GM12878 (cell line): Measurements from ENCODE around the gene BLOC1S4. TPM values are rescaled to one million over a fixed set of nuclear protein-coding genes. Genes with fewer than 3 reads are reported as not detected.

Experiments used
- ATAC-seq: fragments of 200-7000 bp; cut with Tn5 transposase; 3 replicates; pipeline ENCODE4 v1.9.1; 2020; ENCODE audit warnings: mild to moderate bottlenecking, moderate library complexity
- BruUV-seq: library from RNA; stranded (reverse); fragments of 400-500 nt; replicated peaks from 2 replicates; lab custom pipeline; 2021; lab: Mats Ljungman, UMichigan
- CTCF ChIA-PET: fragments of 300-600 bp; sonication (Branson Sonifier 250); formaldehyde crosslinking; extraction: SDS; loops from one replicate; lab custom pipeline; 2021; ENCODE audit warnings: inconsistent platforms; lab: Yijun Ruan, JAX
- POLR2A ChIA-PET: fragments of 350-600 bp; formaldehyde crosslinking; extraction: SDS; loops from one replicate; lab custom pipeline; 2021; ENCODE audit warnings: inconsistent platforms; lab: Charles Lee
- RAD21 ChIA-PET: fragments of 300-600 bp; sonication (Branson Sonifier 250); formaldehyde crosslinking; loops from one replicate; lab custom pipeline; 2023; ENCODE audit warnings: antibody characterized with exemption; ENCODE audit not compliant: unreplicated experiment; lab: Charles Lee
- SMC1A ChIA-PET: fragments of 300-600 bp; sonication (Branson Sonifier 250); formaldehyde crosslinking; loops from one replicate; lab custom pipeline; 2023; ENCODE audit not compliant: unreplicated experiment, uncharacterized antibody; lab: Charles Lee
- DNase-seq: peaks from one replicate; pipeline ENCODE4 v3.0.0-alpha.2; 2011; ENCODE audit warnings: low read depth, low spot score
- FAIRE-seq: peaks from 3 replicates; lab custom pipeline; 2011; peaks lifted over from hg19 to GRCh38; lab: Jason Lieb, UNC
- H2AFZ ChIP-seq: 2 replicates; pipeline ENCODE4 v1.6.0; 2011; ENCODE audit warnings: low read depth, low read length, control low read depth; ENCODE audit not compliant: control insufficient read depth
- H3K27ac ChIP-seq: 2 replicates; pipeline ENCODE4 v1.5.1; 2011; ENCODE audit warnings: control low read depth; ENCODE audit not compliant: control insufficient read depth, insufficient read depth
- H3K27me3 ChIP-seq, 2 experiments: replicated peaks in 1 of 2; 2 replicates each; pipeline versions ENCODE4 v1.6.0 to v1.6.1; 2011; ENCODE audit warnings: low read length in 1 of 2; ENCODE audit not compliant: control insufficient read depth in 2 of 2, insufficient read depth in 2 of 2
- H3K36me3 ChIP-seq, 2 experiments: 2 replicates each; pipeline ENCODE4 v1.5.1; 2011; ENCODE audit warnings: low read length in 1 of 2; ENCODE audit not compliant: control insufficient read depth in 2 of 2, insufficient read depth in 2 of 2
- H3K4me1 ChIP-seq: 2 replicates; pipeline ENCODE4 v1.6.1; 2011; ENCODE audit warnings: mild to moderate bottlenecking, low read length, moderate library complexity, mixed read lengths; ENCODE audit not compliant: control insufficient read depth, insufficient read depth
- H3K4me2 ChIP-seq: 2 replicates; pipeline ENCODE4 v1.6.0; 2011; ENCODE audit warnings: control low read depth; ENCODE audit not compliant: control insufficient read depth, insufficient read depth
- H3K4me3 ChIP-seq: fragments of 200-600 bp; sonication (generic); 2 replicates; pipeline ENCODE4 v1.5.1; 2016
- H3K79me2 ChIP-seq: 2 replicates; pipeline ENCODE4 v1.6.0; 2011; ENCODE audit warnings: low read length; ENCODE audit not compliant: control insufficient read depth, insufficient read depth
- H3K9ac ChIP-seq: 2 replicates; pipeline ENCODE4 v1.8.0; 2011; ENCODE audit warnings: low read length, control low read depth, mixed read lengths; ENCODE audit not compliant: control insufficient read depth, insufficient read depth
- H3K9me3 ChIP-seq: replicated peaks from 3 replicates; pipeline ENCODE4 v1.5.1; 2011; ENCODE audit warnings: mild to moderate bottlenecking, low read length; ENCODE audit not compliant: control insufficient read depth, insufficient read depth
- H4K20me1 ChIP-seq: 2 replicates; pipeline ENCODE4 v1.6.0; 2011; ENCODE audit not compliant: control insufficient read depth, insufficient read depth
- BACH1 ChIP-seq: fragments of 450-650 bp; IDR thresholded peaks from 2 replicates; pipeline ENCODE4 v1.6.1; 2017; ENCODE audit warnings: mild to moderate bottlenecking, borderline replicate concordance
- BMI1 ChIP-seq: fragments of 450-650 bp; IDR thresholded peaks from 2 replicates; pipeline ENCODE4 v1.6.1; 2016; ENCODE audit warnings: mild to moderate bottlenecking, moderate library complexity, borderline replicate concordance
- LARP7 ChIP-seq: fragments of 450-650 bp; IDR thresholded peaks from 2 replicates; pipeline ENCODE4 v1.6.1; 2017; ENCODE audit warnings: mild to moderate bottlenecking
- SREBF1 ChIP-seq: IDR thresholded peaks from 2 replicates; pipeline ENCODE4 v1.6.1; 2012; ENCODE audit warnings: mild to moderate bottlenecking, low read length
- WRNIP1 ChIP-seq: IDR thresholded peaks from 2 replicates; pipeline ENCODE4 v1.6.1; 2011; ENCODE audit warnings: low read depth, low read length, improper control_type of control experiment, borderline replicate concordance
- WGBS: methylation state at CpG from one replicate; pipeline ENCODE4 v1.1.6; 2016; ENCODE audit warnings: low lambda C conversion rate; ENCODE audit not compliant: insufficient replicate concordance, insufficient coverage; ENCODE audit errors: missing lambda C conversion rate; 5-methylcytosine and 5-hydroxymethylcytosine counted together
- in situ Hi-C: fragments of 300-500 bp; cut with MboI; formaldehyde crosslinking; loops from 9 replicates; pipeline ENCODE4 v1.14.3; 2018; ENCODE audit warnings: mixed read lengths
- intact Hi-C: fragments of 100-400 bp; cut with micrococcal nuclease; formaldehyde crosslinking; loops from one replicate; pipeline ENCODE4 v1.14.2; 2022; ENCODE audit not compliant: unreplicated experiment
- polyA plus RNA-seq, 11 experiments: library from polyadenylated mRNA; depleted of rRNA in 4 of 11; unstranded in 6 of 11; stranded (reverse) in 5 of 11; fragments of >200 nt; fragmentation: Nextera tagmentation in 4 of 11; fragmentation: Illumina TruSeq in 1 of 11; extraction: Ambion mirVana in 4 of 11; extraction: Trizol in 1 of 11; gene quantifications; 1 replicate in 1 of 11; 2 replicates in 10 of 11; pipeline versions ENCODE4 v1.2.1 to v1.2.3, GENCODE V29; 2011 to 2016; ENCODE audit warnings: inconsistent platforms in 2 of 11, missing spikeins in 2 of 11, low read depth in 1 of 11
- total RNA-seq, 4 experiments: library from RNA; depleted of rRNA in 3 of 4; stranded (reverse); fragments of >200 nt in 3 of 4; fragmentation: Illumina TruSeq in 1 of 4; extraction: Trizol in 1 of 4; gene quantifications; 2 replicates each; pipeline versions ENCODE4 v1.2.1 to v1.2.3, GENCODE V29; 2013 to 2021
- TF ChIP-seq, protein P1 (sequence below): IDR thresholded peaks from 2 replicates; pipeline ENCODE4 v1.6.1; 2012; ENCODE audit warnings: low read depth, low read length, improper control_type of control experiment
- TF ChIP-seq, protein P2 (sequence below): fragments of 150-350 bp; IDR thresholded peaks from 2 replicates; pipeline ENCODE4 v1.6.1; 2014; ENCODE audit warnings: mild to moderate bottlenecking, low read depth, low read length
- TF ChIP-seq, protein P3 (sequence below): fragments of 450-650 bp; conservative IDR thresholded peaks from 2 replicates; pipeline ENCODE4 v1.6.1; 2017; ENCODE audit warnings: mild to moderate bottlenecking, moderate library complexity

Gene BLOC1S4
- total and polyA plus RNA-seq, 10 of the 15 experiments (the other 5 are each of a cell fraction or from before 2014, with no cell fraction given): 2.7 to 23.8 (median 9.5) TPM

DNA sequence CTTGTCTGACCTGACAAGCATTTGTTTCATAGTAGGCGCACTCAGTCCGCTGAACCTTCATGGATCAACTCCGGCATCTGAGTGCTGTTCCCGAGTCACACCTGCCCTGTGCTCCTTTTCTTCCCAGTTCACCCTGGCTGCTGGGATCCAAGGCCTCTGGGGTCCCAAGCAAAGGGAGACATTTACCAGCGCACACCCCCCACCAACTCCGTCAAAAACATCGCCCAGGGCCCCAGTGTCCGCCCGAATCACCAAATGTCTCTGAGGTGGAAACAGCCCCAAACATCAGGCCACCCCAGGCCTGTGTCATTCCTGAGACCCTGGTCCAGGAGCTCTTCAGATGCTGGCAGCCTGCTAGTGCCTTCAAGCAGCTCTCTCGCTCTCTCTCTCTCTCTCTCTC, 5.1 kb downstream of the BLOC1S4 start:
- H3K79me2 ChIP-seq: peaks cover 17% of the 10 kb centered on the region

More for the DNA sequence above, 5.1 kb downstream of the BLOC1S4 start:
- peaks cover 7% of the 10 kb centered on the region for H3K4me1 ChIP-seq
- no TSS peak for BruUV-seq
- ATAC-seq (no peak), FAIRE-seq (no peak), DNase-seq (no peak)
- no peak overlapping the region for H3K9ac ChIP-seq
- no peaks in the 10 kb centered on the region for H3K9me3 ChIP-seq
- H2AFZ ChIP-seq: no peak overlapping the region
- H3K4me2 ChIP-seq: no peak overlapping the region
- TF ChIP-seq LARP7 (no peak), BACH1 (no peak), BMI1 (no peak), SREBF1 (no peak), WRNIP1 (no peak)
- TF ChIP-seq, protein P1, sequence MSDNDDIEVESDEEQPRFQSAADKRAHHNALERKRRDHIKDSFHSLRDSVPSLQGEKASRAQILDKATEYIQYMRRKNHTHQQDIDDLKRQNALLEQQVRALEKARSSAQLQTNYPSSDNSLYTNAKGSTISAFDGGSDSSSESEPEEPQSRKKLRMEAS: no peak
- TF ChIP-seq, protein P2, sequence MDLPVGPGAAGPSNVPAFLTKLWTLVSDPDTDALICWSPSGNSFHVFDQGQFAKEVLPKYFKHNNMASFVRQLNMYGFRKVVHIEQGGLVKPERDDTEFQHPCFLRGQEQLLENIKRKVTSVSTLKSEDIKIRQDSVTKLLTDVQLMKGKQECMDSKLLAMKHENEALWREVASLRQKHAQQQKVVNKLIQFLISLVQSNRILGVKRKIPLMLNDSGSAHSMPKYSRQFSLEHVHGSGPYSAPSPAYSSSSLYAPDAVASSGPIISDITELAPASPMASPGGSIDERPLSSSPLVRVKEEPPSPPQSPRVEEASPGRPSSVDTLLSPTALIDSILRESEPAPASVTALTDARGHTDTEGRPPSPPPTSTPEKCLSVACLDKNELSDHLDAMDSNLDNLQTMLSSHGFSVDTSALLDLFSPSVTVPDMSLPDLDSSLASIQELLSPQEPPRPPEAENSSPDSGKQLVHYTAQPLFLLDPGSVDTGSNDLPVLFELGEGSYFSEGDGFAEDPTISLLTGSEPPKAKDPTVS: no peak
- TF ChIP-seq, protein P3, sequence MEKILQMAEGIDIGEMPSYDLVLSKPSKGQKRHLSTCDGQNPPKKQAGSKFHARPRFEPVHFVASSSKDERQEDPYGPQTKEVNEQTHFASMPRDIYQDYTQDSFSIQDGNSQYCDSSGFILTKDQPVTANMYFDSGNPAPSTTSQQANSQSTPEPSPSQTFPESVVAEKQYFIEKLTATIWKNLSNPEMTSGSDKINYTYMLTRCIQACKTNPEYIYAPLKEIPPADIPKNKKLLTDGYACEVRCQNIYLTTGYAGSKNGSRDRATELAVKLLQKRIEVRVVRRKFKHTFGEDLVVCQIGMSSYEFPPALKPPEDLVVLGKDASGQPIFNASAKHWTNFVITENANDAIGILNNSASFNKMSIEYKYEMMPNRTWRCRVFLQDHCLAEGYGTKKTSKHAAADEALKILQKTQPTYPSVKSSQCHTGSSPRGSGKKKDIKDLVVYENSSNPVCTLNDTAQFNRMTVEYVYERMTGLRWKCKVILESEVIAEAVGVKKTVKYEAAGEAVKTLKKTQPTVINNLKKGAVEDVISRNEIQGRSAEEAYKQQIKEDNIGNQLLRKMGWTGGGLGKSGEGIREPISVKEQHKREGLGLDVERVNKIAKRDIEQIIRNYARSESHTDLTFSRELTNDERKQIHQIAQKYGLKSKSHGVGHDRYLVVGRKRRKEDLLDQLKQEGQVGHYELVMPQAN: no peak
- POLR2A ChIA-PET: interaction anchor here (1.5 to 2.8 kb wide), 2 partner anchors 152 to 348 kb away, joined by 3 to 14 read pairs; no protein-coding TSS in a partner anchor
- no peak overlapping the region for H3K27ac ChIP-seq
- H4K20me1 ChIP-seq: peaks cover 3% of the 10 kb centered on the region; the same call in 1 of the 2 replicates
- H3K4me3 ChIP-seq: no peak overlapping the region
- CTCF ChIA-PET: interaction anchor here (0.6 to 9.8 kb wide), 9 partner anchors 48 to 364 kb away, joined by 3 to 277 read pairs (median 13); partner anchors contain the start of gene GRPEL1
- H3K27me3 ChIP-seq: no peaks in the 10 kb centered on the region
- intact Hi-C loops (no loop called here), in situ Hi-C loops (loop anchor here (5.0 kb wide), 2 partner anchors 146 to 351 kb away; no protein-coding TSS in a partner anchor)
- no peaks in the 10 kb centered on the region for H3K36me3 ChIP-seq
- WGBS: 72% methylated on average over 10 of the region's 10 CpGs
- RAD21 ChIA-PET: interaction anchor here (0.8 to 7.4 kb wide), 7 partner anchors 57 to 361 kb away, joined by 3 to 155 read pairs (median 5); no protein-coding TSS in a partner anchor
- SMC1A ChIA-PET: interaction anchor here (0.9 to 6.2 kb wide), 7 partner anchors 47 to 164 kb away, joined by 3 to 153 read pairs (median 3); no protein-coding TSS in a partner anchor
